Nephron (organoid): ENCODE data around the gene OR4C5.
"Not testable (repeated sequence)": the region's sequence is repeated elsewhere in the genome, so short reads cannot be mapped to it uniquely, and the experiment has no call there.

Experiments used
- H3K27ac Mint-ChIP-seq, 3 experiments: 2 replicates each; pipeline ENCODE4 v1.8.0; 2020; ENCODE audit warnings: mixed read lengths in 3 of 3, mild to moderate bottlenecking in 2 of 3, moderate library complexity in 1 of 3
- H3K27me3 Mint-ChIP-seq: 2 replicates; pipeline ENCODE4 v1.8.0; 2021; ENCODE audit warnings: low read depth, mild to moderate bottlenecking, moderate library complexity, mixed read lengths
- H3K36me3 Mint-ChIP-seq: 2 replicates; pipeline ENCODE4 v1.8.0; 2020; ENCODE audit warnings: low read depth, mixed read lengths
- H3K4me1 Mint-ChIP-seq: 2 replicates; pipeline ENCODE4 v1.8.0; 2020; ENCODE audit warnings: mixed read lengths
- H3K4me3 Mint-ChIP-seq, 3 experiments: 2 replicates each; pipeline ENCODE4 v1.8.0; 2020; ENCODE audit warnings: mild to moderate bottlenecking in 3 of 3, mixed read lengths in 3 of 3, moderate library complexity in 2 of 3
- H3K9me3 Mint-ChIP-seq: 2 replicates; pipeline ENCODE4 v1.8.0; 2020; ENCODE audit warnings: mixed read lengths
- TF ChIP-seq, protein P1 (sequence below), 3 experiments: fragments of 200-600 bp; sonication (generic); IDR thresholded peaks; one replicate each; pipeline ENCODE4 v1.5.0; 2021; ENCODE audit warnings: antibody characterized with exemption in 3 of 3; ENCODE audit not compliant: unreplicated experiment in 3 of 3

OR4C5 gene

DNA sequence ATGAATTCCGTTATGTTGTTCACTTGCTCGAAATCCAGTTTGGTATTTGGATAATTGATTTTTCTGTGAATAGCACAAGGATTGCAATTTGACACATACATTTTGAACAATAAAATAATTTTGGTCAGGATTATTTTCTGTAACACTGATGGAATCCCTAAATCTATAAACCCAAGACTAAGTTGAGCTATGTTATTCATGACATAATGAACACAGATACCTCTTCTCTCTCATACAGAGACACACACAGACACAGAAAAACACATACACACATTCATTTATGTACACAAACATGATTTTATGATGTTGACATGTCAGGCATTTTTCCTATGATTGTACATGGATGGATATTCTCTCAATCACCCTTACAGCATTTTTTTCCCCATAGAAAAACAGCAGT lies at the start of gene OR4C5:
Gene OR4C5, minus strand, starts transcription at position 101 of the 400 bp plus-strand sequence. Its CDS starts 0 bp downstream, at position 101.
- H3K36me3 Mint-ChIP-seq, result no peaks in the 10 kb centered on the region

DNA sequence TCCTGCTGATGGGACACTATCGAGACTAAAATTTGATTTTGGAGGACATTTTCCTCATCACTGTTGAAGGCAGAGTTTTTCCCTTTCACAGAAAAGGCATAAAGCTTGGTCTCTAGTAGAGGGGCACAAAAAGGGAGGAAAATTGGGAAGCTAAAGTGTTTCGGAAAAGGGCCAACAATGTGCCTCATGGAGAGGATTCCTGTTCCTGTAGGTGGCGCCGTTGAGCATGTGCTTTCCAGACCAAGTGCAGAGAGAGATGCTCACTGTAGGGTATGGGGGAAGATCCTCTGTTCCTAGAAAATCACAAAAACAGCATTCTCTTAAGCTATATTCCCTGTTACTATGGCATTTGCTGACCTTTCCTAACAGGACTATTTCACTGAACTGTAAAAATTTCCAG lies 18.4 kb upstream of the OR4C5 start:
- no peaks in the 10 kb centered on the region for H3K4me1 Mint-ChIP-seq
- H3K27ac Mint-ChIP-seq, result no peak overlapping the region
- TF ChIP-seq, protein P1, sequence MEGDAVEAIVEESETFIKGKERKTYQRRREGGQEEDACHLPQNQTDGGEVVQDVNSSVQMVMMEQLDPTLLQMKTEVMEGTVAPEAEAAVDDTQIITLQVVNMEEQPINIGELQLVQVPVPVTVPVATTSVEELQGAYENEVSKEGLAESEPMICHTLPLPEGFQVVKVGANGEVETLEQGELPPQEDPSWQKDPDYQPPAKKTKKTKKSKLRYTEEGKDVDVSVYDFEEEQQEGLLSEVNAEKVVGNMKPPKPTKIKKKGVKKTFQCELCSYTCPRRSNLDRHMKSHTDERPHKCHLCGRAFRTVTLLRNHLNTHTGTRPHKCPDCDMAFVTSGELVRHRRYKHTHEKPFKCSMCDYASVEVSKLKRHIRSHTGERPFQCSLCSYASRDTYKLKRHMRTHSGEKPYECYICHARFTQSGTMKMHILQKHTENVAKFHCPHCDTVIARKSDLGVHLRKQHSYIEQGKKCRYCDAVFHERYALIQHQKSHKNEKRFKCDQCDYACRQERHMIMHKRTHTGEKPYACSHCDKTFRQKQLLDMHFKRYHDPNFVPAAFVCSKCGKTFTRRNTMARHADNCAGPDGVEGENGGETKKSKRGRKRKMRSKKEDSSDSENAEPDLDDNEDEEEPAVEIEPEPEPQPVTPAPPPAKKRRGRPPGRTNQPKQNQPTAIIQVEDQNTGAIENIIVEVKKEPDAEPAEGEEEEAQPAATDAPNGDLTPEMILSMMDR (IDR thresholded peaks at IDR 0.05; ENCODE audit: unreplicated experiment in 3 of 3), result no peak
- H3K27me3 Mint-ChIP-seq, result no peaks in the 10 kb centered on the region
- peaks cover 45% of the 10 kb centered on the region for H3K9me3 Mint-ChIP-seq
- H3K36me3 Mint-ChIP-seq, result no peaks in the 10 kb centered on the region
- H3K4me3 Mint-ChIP-seq, result no peak overlapping the region

More for the DNA sequence above, at the start of gene OR4C5:
- TF ChIP-seq, protein P1 (IDR thresholded peaks at IDR 0.05; ENCODE audit: unreplicated experiment in 3 of 3), result no peak
- no peaks in the 10 kb centered on the region for H3K4me1 Mint-ChIP-seq
- peaks cover 11% of the 10 kb centered on the region for H3K9me3 Mint-ChIP-seq
- H3K4me3 Mint-ChIP-seq, result no peak within 1 kb of the TSS
- no peaks in the 10 kb centered on the region for H3K27me3 Mint-ChIP-seq
- no peak within 1 kb of the TSS for H3K27ac Mint-ChIP-seq

DNA sequence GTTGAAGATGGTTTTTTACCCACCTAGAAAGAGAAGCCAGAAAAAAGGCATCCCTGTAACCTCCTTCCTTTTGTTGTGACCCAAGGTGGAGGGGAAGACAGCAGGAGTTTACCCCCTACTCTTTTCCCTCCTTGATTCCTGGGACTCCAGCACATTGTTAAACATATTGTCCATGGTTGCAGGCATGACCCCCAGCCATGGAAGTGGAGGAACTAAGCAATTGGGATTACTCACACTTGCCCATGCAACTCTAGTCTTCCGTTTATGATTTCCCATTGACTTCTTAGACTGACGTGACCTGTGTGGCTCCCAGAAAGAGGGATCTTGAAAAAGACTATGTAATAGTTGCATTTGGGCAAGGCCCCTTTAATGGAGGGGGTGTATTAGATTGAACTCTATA lies 17.9 kb upstream of the OR4C5 start:
- H3K9me3 Mint-ChIP-seq, result peaks cover 44% of the 10 kb centered on the region
- H3K4me3 Mint-ChIP-seq, H3K27ac Mint-ChIP-seq, H3K27me3 Mint-ChIP-seq, H3K4me1 Mint-ChIP-seq, H3K36me3 Mint-ChIP-seq: not testable (repeated sequence)

DNA sequence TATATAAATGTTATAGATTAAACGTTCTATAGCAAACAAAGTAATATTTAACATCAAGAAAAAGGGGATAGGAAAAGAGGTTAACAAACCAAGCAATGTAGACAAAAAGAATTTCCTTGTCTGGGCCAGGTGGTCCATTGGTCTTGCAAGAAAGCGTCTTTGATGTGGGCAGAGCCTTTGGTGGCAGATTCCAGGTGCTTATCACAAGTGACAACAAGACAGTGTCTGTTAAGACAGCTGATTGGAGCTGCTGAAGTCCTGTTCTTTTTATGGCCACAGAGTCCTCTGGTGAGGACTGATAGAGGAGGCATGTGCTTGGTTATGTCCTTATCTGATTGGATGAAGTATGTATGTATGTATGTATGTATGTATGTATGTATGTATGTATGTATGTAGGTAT lies 5.0 kb downstream of the OR4C5 start:
- not testable (repeated sequence) for H3K36me3 Mint-ChIP-seq, H3K27me3 Mint-ChIP-seq, H3K27ac Mint-ChIP-seq, H3K4me1 Mint-ChIP-seq, H3K4me3 Mint-ChIP-seq
- peaks cover 31% of the 10 kb centered on the region for H3K9me3 Mint-ChIP-seq

GRCh38 chr11:48354677-48355076 lies 11.6 kb downstream of the OR4C5 start:
- Mint-ChIP-seq H3K4me1 (no peaks in the 10 kb centered on the region), H3K27me3 (no peaks in the 10 kb centered on the region), H3K4me3 (no peak overlapping the region), H3K36me3 (no peaks in the 10 kb centered on the region), H3K9me3 (peaks cover 36% of the 10 kb centered on the region), H3K27ac (no peak overlapping the region)
- TF ChIP-seq, protein P1 (IDR thresholded peaks at IDR 0.05; ENCODE audit: unreplicated experiment in 3 of 3), result no peak

DNA sequence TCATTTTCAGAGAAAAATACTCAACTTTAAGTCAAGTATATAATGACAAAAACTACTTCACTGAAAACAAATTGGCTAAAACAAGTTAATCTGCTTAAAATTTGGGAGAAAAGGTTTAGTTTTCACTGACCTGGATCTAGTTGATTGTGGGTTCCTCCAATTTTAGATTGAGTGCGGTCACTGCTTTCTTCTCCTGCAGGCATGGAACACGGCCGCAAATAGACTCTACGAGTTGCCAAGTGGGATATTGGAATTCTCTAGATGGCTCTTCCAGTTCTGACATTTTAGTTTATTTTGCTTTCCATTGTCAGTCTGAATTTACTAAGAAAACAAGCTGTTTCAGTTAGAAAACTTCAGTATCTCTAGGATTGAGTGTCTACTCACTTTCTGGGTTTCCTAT lies 12.3 kb downstream of the OR4C5 start:
- H3K27me3 Mint-ChIP-seq, result no peaks in the 10 kb centered on the region
- no peaks in the 10 kb centered on the region for H3K4me1 Mint-ChIP-seq
- H3K4me3 Mint-ChIP-seq, result no peak overlapping the region
- H3K36me3 Mint-ChIP-seq, result no peaks in the 10 kb centered on the region
- H3K27ac Mint-ChIP-seq, result no peak overlapping the region
- TF ChIP-seq, protein P1 (IDR thresholded peaks at IDR 0.05; ENCODE audit: unreplicated experiment in 3 of 3), result no peak
- peaks cover 33% of the 10 kb centered on the region for H3K9me3 Mint-ChIP-seq

DNA sequence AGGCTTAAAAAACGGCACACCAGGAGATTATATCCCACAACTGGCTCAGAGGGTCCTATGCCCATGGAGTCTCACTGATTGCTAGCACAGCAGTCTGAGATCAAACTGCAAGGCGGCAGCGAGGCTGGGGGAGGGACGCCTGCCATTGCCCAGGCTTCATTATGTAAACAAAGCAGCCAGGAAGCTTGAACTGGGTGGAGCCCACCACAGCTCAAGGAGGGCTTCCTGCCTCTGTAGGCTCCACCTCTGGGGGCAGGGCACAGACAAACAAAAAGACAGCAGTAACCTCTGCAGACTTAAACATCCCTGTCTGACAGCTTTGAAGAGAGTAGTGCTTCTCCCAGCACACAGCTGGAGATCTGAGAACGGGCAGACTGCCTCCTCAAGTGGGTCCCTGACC lies 20.0 kb downstream of the OR4C5 start:
- not testable (repeated sequence) for H3K36me3 Mint-ChIP-seq, H3K27ac Mint-ChIP-seq, H3K4me3 Mint-ChIP-seq, H3K27me3 Mint-ChIP-seq, H3K4me1 Mint-ChIP-seq
- peaks cover 23% of the 10 kb centered on the region for H3K9me3 Mint-ChIP-seq

DNA sequence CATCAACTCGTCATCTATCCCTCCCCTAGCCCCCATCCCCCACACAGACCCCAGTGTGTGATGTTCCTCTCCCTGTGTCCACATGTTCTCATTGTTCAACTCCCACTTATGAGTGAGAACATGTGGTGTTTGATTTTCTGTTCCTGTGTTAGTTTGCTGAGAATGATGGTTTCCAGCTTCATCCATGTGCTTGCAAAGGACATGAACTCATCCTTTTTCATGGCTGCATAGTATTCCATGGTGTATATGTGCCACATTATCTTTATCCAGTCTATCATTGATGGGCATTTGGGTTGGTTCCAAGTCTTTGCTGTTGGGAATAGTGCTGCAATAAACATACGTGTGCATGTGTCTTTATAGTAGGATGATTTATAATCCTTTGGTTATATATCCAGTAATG lies 23.8 kb downstream of the OR4C5 start:
- not testable (repeated sequence) for H3K4me1 Mint-ChIP-seq, H3K4me3 Mint-ChIP-seq, H3K27ac Mint-ChIP-seq, H3K27me3 Mint-ChIP-seq, H3K36me3 Mint-ChIP-seq
- H3K9me3 Mint-ChIP-seq, result peaks cover 19% of the 10 kb centered on the region
